Measurements from ENCODE around the gene MYBPHL. TPM values are rescaled to one million over a fixed set of nuclear protein-coding genes. Genes with fewer than 3 reads are reported as not detected.

Gene MYBPHL
- total and polyA plus RNA-seq, 2 of the 13 experiments (the other 11 are each of a cell fraction or from before 2014, with no cell fraction given), result 3.7 to 3.8 TPM

DNA sequence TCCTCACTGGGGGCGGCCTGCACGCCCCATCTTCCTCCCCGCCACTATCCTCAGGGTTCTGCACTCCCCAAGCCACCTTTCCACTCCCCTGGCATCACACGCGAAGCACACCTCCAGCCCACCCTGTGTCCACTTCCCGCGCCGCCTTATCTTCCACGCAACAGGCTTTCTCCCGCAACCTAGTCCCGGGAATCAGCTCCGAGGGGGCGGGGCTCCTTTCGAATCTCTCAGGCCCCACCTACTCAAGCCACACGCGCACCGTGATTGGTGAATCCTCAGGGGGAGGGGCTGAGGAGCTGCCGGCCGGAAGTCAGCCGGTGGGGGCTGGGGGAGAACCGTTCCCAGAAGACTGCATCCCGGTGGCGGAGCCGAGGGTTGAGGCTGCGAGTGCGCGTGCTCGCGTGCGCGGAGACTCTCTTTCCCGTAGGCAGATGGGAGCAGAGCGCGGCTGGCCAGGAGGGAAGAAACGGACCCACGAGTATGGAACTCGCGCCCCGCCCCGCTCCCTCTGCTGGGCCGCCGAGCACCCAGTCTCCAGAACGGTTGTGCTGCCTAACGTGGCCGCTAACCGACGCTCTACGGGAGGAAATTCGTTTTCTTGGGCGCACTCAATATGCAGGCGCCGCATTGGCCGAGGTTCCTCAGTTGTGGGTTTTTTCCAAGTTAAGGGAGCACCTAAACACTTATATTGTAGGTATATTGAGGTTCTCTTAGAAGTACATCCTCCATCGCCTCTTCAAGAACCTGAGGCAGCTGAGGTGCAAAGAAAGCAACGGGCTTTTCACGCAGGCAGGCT, 23.7 kb downstream of the MYBPHL start, which contains the start of gene PSRC1 (continued):
- TF ChIP-seq, protein P1, sequence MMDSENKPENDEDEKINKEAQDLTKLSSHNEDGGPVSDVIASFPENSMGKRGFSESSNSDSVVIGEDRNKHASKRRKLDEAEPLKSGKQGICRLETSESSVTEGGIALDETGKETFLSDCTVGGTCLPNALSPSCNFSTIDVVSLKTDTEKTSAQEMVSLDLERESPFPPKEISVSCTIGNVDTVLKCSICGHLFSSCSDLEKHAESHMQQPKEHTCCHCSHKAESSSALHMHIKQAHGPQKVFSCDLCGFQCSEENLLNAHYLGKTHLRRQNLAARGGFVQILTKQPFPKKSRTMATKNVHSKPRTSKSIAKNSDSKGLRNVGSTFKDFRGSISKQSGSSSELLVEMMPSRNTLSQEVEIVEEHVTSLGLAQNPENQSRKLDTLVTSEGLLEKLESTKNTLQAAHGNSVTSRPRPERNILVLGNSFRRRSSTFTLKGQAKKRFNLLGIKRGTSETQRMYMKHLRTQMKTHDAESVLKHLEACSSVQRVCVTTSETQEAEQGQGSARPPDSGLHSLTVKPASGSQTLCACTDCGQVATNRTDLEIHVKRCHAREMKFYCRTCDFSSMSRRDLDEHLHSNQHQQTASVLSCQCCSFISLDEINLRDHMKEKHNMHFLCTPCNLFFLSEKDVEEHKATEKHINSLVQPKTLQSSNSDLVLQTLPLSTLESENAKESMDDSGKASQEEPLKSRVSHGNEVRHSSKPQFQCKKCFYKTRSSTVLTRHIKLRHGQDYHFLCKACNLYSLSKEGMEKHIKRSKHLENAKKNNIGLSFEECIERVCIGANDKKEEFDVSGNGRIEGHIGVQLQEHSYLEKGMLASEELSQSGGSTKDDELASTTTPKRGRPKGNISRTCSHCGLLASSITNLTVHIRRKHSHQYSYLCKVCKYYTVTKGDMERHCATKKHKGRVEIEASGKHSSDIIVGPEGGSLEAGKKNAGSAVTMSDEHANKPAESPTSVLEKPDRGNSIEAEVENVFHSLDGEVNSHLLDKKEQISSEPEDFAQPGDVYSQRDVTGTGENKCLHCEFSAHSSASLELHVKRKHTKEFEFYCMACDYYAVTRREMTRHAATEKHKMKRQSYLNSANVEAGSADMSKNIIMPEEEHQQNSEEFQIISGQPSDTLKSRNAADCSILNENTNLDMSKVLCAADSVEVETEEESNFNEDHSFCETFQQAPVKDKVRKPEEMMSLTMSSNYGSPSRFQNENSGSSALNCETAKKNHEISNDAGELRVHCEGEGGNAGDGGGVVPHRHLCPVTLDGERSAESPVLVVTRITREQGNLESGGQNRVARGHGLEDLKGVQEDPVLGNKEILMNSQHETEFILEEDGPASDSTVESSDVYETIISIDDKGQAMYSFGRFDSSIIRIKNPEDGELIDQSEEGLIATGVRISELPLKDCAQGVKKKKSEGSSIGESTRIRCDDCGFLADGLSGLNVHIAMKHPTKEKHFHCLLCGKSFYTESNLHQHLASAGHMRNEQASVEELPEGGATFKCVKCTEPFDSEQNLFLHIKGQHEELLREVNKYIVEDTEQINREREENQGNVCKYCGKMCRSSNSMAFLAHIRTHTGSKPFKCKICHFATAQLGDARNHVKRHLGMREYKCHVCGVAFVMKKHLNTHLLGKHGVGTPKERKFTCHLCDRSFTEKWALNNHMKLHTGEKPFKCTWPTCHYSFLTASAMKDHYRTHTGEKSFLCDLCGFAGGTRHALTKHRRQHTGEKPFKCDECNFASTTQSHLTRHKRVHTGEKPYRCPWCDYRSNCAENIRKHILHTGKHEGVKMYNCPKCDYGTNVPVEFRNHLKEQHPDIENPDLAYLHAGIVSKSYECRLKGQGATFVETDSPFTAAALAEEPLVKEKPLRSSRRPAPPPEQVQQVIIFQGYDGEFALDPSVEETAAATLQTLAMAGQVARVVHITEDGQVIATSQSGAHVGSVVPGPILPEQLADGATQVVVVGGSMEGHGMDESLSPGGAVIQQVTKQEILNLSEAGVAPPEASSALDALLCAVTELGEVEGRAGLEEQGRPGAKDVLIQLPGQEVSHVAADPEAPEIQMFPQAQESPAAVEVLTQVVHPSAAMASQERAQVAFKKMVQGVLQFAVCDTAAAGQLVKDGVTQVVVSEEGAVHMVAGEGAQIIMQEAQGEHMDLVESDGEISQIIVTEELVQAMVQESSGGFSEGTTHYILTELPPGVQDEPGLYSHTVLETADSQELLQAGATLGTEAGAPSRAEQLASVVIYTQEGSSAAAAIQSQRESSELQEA (CRISPR knock-in tag; IDR thresholded peaks at IDR 0.05; ENCODE audit: not compliant biosample characterization), result no peak
- TF ChIP-seq DNMT1 (CRISPR knock-in tag; IDR thresholded peaks at IDR 0.05), result 0 out of 2 replicates have a peak, but pooled peaks have one; percentile 11
- TF ChIP-seq, protein P2, sequence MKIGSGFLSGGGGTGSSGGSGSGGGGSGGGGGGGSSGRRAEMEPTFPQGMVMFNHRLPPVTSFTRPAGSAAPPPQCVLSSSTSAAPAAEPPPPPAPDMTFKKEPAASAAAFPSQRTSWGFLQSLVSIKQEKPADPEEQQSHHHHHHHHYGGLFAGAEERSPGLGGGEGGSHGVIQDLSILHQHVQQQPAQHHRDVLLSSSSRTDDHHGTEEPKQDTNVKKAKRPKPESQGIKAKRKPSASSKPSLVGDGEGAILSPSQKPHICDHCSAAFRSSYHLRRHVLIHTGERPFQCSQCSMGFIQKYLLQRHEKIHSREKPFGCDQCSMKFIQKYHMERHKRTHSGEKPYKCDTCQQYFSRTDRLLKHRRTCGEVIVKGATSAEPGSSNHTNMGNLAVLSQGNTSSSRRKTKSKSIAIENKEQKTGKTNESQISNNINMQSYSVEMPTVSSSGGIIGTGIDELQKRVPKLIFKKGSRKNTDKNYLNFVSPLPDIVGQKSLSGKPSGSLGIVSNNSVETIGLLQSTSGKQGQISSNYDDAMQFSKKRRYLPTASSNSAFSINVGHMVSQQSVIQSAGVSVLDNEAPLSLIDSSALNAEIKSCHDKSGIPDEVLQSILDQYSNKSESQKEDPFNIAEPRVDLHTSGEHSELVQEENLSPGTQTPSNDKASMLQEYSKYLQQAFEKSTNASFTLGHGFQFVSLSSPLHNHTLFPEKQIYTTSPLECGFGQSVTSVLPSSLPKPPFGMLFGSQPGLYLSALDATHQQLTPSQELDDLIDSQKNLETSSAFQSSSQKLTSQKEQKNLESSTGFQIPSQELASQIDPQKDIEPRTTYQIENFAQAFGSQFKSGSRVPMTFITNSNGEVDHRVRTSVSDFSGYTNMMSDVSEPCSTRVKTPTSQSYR (CRISPR knock-in tag; IDR thresholded peaks at IDR 0.05; ENCODE audit: borderline replicate concordance), result peak; percentile 74; the same call in 1 of the 2 replicates
- TF ChIP-seq FOXA1 (IDR thresholded peaks at IDR 0.05), result no peak
- no peak for TF ChIP-seq FOXA1 (CRISPR knock-in tag; IDR thresholded peaks at IDR 0.05)
- TF ChIP-seq, protein P3, sequence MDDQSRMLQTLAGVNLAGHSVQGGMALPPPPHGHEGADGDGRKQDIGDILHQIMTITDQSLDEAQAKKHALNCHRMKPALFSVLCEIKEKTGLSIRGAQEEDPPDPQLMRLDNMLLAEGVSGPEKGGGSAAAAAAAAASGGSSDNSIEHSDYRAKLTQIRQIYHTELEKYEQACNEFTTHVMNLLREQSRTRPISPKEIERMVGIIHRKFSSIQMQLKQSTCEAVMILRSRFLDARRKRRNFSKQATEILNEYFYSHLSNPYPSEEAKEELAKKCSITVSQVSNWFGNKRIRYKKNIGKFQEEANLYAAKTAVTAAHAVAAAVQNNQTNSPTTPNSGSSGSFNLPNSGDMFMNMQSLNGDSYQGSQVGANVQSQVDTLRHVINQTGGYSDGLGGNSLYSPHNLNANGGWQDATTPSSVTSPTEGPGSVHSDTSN (CRISPR knock-in tag; IDR thresholded peaks at IDR 0.05; ENCODE audit: borderline replicate concordance), result no peak
- peak; percentile 66 for TF ChIP-seq ZNF143 (CRISPR knock-in tag; IDR thresholded peaks at IDR 0.05)
- no peak for TF ChIP-seq EZH2 (conservative IDR thresholded peaks at IDR 0.05; ENCODE audit: low read depth, low read length)
- TF ChIP-seq FIP1L1 (IDR thresholded peaks at IDR 0.05; ENCODE audit: borderline replicate concordance, insufficient read depth, low read depth, low read length), result no peak
- TF ChIP-seq, protein P4, sequence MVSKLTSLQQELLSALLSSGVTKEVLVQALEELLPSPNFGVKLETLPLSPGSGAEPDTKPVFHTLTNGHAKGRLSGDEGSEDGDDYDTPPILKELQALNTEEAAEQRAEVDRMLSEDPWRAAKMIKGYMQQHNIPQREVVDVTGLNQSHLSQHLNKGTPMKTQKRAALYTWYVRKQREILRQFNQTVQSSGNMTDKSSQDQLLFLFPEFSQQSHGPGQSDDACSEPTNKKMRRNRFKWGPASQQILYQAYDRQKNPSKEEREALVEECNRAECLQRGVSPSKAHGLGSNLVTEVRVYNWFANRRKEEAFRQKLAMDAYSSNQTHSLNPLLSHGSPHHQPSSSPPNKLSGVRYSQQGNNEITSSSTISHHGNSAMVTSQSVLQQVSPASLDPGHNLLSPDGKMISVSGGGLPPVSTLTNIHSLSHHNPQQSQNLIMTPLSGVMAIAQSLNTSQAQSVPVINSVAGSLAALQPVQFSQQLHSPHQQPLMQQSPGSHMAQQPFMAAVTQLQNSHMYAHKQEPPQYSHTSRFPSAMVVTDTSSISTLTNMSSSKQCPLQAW (CRISPR knock-in tag; IDR thresholded peaks at IDR 0.05), result no peak; the same call in 1 of the 2 replicates
- no peak for TF ChIP-seq ZNF30 (CRISPR knock-in tag; IDR thresholded peaks at IDR 0.05)
- TF ChIP-seq KDM3A (CRISPR knock-in tag; IDR thresholded peaks at IDR 0.05; ENCODE audit: low read depth), result peak; percentile 62
- TF ChIP-seq GABPA (IDR thresholded peaks at IDR 0.05; ENCODE audit: low read depth, low read length), result peak; percentile 64
- TF ChIP-seq GABPA (CRISPR knock-in tag; IDR thresholded peaks at IDR 0.05; ENCODE audit: low read depth), result peak; percentile 91
